NCI-H2196 treated with DMSO at 0.1 percent for 48 hours (cell line): ENCODE measurements around the gene DHX57.

Source experiments
- DNase-seq: peaks from one replicate; lab custom pipeline; 2025; ENCODE audit not compliant: unreplicated experiment; lab: John Stamatoyannopoulos, UW

DHX57 gene, protein sequence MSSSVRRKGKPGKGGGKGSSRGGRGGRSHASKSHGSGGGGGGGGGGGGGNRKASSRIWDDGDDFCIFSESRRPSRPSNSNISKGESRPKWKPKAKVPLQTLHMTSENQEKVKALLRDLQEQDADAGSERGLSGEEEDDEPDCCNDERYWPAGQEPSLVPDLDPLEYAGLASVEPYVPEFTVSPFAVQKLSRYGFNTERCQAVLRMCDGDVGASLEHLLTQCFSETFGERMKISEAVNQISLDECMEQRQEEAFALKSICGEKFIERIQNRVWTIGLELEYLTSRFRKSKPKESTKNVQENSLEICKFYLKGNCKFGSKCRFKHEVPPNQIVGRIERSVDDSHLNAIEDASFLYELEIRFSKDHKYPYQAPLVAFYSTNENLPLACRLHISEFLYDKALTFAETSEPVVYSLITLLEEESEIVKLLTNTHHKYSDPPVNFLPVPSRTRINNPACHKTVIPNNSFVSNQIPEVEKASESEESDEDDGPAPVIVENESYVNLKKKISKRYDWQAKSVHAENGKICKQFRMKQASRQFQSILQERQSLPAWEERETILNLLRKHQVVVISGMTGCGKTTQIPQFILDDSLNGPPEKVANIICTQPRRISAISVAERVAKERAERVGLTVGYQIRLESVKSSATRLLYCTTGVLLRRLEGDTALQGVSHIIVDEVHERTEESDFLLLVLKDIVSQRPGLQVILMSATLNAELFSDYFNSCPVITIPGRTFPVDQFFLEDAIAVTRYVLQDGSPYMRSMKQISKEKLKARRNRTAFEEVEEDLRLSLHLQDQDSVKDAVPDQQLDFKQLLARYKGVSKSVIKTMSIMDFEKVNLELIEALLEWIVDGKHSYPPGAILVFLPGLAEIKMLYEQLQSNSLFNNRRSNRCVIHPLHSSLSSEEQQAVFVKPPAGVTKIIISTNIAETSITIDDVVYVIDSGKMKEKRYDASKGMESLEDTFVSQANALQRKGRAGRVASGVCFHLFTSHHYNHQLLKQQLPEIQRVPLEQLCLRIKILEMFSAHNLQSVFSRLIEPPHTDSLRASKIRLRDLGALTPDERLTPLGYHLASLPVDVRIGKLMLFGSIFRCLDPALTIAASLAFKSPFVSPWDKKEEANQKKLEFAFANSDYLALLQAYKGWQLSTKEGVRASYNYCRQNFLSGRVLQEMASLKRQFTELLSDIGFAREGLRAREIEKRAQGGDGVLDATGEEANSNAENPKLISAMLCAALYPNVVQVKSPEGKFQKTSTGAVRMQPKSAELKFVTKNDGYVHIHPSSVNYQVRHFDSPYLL (N-terminal part only)

DNA sequence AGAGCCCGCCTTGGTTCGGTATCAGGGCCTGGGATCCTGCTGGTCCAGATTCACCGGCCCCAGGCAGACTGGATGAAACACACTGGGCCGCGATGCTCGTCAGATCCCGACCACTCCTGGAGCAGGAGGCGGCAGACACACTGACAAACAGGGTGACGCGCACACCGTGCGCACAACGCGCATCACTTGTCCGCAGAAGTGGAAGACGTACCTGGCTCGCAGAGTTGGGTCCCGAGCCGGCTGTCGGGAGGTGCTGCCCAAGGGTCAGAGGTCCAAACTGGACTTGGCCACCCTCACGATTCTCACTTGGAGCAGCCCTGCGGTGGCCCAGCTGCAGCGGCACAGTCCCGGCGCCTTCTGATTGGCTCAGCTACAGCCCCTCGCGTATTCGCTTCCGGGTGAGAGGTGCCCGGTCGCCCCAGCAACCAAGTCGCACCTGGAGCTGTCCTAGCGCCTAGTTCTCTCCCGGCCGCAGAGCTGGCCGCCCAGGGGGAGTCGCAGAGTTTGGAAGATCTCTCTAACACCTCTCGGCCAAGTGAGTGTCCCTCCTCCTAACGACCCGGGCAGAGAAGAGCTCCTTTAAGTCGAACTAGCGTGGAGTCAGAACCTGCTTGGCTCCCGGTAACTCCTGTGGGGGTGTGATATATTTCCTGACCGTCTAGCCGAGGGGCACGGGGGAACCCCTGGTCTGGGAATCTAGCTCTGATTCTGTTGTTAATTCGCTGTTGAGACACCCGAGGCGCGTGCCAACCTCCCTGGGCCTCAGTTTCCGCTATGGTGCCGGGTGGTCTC, at the start of gene DHX57, which contains the start of gene MORN2:
TSS of gene DHX57 (minus strand) at position 359 of the 792 bp plus-strand sequence. CDS start 7,529 bp downstream, outside the sequence.
TSS of gene MORN2 (plus strand) at position 401 of the 792 bp plus-strand sequence.
- peak; percentile 70 for DNase-seq

DNA sequence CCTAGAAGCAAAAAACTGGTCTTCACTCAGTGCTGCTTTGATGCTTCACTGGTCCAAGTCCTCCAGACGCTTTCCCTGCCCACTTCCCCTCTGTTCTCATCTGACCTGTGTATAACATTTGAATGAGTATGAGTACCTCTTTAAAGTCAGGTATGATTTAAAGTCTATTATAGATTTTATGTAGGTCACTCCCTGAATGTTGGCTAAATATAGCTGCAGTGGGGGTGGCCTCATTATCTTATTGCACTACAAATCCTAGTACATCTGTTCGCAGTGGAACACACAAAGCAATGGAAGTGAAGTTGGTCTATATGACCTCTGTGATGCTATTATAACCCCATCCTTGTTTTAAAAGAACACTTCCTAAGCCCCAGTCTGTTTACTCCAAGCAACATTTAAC, 47.2 kb upstream of the DHX57 start:
- DNase-seq = no peak

DNA sequence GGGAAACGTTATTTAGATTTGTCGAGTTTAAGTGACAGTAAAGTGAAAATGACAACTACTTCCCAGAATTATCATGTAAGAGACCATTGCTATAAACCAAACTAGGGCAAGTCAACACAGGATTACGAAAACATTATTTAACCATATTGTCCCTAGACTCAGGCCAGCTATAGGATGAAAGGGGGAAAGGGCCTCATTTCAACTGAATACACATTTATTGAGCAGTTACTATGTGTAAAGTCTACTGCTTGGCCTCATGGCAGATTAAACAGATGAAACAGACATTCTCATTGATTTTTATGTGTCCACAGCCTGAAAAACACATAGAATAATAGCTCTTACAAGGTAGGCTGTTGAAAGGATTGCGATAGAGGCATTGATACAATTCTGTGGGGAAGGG, 46.7 kb upstream of the DHX57 start:
- DNase-seq = no peak

DNA sequence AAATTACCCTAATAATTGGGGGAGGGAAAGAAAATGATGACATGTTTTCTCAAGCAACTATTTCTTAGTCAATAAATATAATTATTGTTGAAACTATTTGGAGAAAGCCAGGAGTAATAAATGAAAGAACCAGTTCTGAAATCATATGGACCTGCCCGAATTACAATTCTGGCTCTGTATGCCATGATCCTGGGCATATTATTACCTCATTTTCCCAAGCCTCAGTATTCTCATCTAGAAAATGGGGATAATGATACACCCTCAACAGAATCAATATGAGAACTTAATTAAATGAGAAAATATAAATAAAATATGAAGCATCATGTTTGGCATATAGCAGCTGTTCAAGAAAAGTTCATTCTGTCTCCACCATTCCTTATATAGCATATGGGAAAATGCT, 36.9 kb upstream of the DHX57 start:
- no peak for DNase-seq

DNA sequence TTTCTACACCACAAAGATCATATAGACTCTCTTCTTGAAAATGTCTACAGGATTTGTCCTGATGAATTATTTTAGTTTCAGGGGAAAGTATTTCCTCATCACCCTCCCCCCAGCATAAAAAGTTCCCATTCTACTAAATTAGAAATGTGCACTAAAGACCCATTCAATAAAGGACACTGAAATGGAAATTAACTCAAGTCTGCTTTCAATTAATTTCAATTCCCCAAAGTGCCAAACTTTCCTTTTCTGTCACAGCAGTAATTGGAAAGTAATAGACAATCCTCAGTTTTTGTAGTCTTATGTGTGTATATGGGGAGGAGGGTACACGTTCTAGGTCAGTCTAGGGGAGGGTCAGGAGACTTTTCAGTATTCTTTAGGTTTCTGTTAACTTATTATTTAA, 35.5 kb upstream of the DHX57 start:
- DNase-seq = no peak

DNA sequence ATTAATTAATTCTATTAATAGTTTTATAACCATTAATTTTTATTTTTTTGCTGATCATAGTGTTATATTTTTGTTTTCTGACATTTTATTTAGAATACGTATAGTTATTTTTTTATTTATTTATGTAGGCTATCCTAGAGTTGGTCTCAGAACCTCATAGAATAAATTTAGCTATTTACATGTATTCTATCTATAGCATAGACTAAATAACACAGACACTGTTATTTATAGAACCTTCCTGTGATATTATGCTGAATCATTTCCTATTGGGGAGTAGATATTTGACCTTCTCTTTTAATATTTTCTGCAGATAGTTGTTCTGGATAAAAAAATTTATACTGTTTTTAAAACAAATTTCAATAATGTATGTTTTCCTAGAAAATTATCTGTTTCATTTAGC, 34.1 kb upstream of the DHX57 start:
- no peak for DNase-seq

DNA sequence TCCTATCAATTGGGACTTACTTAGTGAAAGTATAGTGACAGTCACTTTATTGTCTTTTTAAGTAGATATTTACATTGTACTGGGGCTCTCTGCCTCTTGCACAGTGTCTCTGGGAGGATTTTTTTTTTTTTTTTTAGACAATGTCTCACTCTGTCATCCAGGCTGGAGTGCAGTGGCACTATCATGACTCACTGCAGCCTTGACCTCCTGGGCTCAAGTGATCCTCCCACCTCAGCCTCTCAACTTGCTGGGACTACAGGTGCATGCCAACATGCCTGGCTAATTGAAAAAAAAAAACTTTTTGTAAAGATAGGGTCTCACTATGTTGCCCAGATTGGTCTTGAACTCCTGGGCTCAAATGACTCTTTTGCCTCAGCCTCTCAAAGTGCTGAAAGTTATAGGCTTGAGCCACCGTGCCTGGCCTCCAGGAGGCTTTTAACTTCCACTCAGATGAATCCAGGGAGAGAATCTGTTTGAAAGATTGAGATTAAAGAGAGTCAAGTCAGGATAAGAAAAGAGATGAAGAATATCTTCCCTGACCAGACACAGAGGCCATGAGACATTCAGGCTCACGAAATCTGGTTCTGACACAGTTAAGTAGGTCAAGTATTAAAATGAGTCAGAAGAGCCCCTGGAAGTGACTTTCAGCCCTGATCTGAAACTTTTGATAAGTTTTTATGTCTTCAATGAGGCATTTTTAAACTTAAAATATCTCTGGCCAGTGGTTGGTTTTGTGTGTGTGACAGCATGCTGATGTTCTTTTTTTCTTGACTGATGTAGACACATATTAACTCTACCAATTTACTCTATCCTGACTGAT, 32.2 kb upstream of the DHX57 start:
- DNase-seq = no peak

DNA sequence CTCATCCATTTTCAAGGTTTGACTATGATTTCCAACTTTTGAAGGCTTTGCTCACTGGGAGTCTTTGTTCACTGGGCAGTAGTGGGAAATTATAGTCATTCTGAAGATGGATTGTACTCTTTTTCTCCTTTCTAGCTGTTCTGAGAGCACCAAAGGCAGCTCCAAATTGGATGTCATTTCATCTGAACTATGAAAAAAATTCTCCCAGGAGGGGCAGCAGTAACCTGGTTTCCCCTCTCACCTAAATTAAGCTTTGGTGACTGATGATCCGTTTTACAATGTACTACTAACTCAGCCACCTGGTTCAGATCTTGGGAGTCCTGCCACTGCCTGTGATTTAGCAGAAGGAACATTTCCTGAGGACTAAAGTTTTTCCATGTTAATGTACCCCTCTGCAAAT, 31.5 kb upstream of the DHX57 start:
- DNase-seq = no peak

DNA sequence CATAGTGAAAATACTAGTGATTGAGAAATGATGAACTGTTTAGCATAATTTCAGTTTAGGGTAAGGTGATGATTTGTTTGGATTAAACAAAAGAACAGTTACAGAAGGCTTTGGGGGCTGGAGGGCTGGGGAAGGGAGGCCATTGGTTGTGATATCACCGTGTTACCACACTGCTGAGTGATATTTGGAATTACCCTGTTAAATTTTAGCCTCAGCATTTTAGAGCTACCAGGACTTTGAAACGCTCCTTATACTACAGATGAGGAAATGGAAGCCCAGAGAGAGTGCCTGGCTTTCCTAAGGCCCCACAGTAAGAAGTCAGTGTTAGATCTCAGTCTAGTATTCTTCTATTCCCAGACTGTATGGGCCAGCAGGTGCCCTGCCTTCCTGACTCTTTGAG, 29.5 kb upstream of the DHX57 start:
- DNase-seq = no peak

DNA sequence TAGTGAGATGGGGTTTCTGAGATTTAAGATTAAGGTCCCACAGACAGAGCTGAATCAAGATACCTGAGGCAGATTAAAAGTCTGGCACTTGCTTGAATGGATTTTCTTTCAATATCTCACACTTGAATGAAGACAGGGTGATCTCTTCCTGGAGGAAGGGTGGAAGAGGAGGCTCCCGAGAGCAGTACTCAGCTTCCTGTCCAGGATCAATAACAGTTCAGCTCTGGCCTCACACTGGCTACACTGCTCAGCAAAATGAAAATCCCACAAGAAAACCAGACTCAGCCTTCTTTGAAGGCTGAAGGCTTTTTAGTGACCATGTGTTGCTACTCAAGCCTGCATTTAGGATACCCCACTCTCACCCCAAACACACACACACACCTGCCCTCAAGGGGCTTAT, 25.0 kb upstream of the DHX57 start:
- no peak for DNase-seq

DNA sequence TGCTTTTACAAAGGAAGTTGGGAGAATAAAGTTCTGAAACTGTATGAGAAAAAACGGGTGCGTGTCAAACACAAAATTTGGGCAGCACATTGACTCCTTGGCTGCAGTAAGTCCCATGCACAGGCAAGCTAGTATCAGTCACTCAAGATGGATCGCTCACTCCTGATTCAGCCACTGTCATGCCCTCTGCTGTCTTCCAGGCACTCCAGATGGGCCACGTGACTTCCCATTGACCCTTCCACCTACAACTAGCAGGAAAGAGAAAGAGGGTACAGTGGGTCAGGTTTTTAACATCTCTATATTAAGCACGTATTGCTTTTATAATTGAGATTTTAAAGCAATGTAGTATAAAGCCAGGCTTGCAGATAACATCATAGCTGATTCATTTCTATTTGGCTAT, 22.5 kb upstream of the DHX57 start:
- no peak for DNase-seq

DNA sequence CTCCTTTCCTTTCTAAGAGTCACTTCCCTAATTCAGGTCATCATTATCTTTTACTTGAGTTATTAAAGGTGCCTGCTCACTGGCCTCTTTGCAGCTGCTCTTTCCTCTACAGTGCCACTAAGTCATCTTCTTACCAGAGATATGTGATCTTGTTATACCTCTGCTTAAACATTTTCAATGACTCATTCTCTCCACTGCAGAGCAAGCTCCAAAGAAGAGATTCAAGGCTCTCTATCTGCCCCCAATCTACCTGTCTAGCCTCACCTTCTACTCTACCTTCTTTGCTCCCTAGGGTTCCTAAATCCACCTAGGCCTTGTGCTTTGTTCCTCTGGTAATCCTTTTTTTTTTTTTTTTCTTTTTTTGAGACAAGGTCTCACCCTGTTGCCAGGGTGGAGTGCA, 17.1 kb upstream of the DHX57 start:
- DNase-seq = no peak

DNA sequence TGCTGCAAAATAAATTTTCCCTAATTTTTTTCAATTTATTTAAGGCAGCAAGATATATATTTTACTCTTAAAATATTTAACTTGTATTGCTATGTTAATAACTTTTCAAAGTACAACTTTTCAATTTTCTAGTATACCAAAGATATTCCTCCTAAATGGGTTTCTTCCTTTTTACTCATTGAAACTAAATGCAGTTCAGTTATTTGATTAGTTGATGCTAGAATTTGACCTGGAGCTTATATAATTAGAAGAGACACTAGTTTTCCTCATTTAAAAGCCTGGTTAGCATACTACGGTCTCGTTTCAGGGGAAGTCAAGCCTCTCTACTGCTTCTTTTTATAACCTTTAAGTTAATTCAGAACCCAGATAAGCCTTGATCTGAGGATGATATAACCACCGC, 13.8 kb upstream of the DHX57 start, which contains the start of gene ARHGEF33:
TSS of gene ARHGEF33 (plus strand) at position 301 of the 400 bp plus-strand sequence. CDS start 29,573 bp downstream, outside the sequence.
- no peak for DNase-seq

DNA sequence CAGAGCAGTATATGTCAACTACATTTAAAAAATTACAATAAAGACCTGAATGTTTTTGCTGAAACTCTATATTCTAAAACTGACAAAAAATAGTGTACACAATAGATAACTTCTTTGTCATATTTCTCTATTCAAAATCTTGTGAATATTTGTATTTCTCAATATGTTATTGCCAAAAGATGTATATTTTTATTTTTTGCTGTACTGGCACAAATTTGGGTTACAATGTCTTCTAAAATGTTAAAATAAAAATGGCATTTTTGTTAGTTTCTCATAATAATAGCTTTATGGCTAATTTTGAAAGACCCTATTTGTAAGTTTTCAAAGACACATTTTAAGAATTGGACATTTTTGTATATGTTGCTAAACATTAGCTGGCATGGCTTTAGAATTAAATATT, 13.3 kb upstream of the DHX57 start:
- no peak for DNase-seq

DNA sequence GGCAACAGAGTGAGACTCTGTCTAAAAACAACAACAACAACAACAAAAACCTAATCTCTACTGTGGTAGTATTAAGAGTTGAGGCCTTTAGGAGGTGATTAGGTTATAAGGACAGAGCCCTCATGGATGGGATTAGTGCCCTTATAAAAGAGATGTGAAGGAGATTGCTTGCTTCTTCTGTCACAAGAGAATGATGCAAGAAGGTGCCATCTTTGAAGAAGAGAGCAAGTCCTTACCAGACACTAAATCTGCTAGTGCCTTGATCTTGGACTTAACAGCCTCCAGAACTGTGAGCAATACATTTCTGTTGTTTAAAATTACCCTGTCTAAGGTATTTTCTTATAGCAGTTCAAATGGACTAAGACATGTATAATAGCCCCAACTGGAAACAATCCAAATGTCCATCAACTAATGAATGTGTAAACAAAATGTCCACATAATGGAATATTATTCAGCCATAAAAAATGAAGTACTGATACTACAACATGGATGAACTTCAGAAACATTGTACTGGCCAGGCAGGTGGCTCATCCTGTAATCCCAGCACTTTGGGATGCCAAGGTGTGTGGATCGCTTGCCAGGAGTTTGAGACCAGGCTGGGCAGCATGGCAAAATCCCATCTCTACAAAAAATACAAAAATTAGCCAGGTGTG, 12.3 kb upstream of the DHX57 start:
- DNase-seq = no peak

DNA sequence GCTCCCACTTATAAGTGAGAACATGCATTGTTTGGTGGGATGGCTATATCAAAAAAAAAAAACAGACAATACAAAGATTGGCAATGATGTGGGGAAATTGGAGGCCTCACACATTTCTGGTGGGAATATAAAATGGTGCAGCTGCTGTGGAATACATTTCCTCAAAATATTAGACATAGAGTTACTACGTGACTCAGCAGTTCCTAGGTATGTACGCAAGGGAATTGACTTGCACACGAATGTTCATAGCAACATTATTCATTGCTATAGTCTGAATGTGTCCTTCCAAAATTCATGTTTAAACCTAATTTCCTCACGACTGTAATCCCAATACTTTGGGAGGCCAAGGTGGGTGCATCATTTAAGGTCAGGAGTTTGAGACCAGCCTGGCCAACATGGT, 11.6 kb upstream of the DHX57 start:
- DNase-seq = no peak

DNA sequence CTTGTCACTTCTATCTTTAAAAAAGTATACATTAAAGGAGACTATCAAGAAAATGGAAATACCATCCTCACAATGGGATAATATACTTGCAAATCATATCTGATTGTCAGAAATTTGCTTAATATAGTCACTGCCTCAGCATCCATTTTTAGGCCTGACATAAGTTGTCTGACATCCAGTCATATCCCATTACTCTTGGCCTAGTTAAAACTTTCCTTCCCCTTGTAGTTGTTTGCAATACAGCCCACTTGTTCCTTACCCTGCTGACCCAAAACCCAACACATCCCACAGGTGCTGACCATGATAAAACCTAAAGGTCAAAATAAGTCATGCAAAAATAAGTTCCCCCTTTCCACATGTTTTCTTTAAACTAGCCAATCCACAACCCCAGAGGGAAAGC, 10.3 kb upstream of the DHX57 start:
- no peak for DNase-seq

DNA sequence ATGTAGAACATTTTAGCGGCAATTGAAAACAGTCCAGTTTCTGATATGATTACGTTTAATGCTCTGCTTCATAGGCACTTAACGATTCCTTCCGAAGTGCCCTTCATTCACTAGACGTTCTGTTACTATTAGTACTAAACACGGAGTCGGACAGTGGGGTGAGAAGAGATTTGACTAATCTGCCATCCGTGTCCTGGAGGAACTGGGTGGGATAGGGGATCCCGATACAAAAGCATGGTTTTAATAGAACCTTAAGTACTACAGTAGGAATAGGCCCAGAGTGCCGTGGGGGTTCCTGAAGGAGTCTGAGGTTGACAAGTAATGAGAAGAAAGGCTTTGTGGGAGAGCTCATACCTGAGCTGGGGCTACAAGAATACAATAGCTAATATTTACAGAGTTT, 673 bp upstream of the DHX57 start:
- no peak for DNase-seq

DNA sequence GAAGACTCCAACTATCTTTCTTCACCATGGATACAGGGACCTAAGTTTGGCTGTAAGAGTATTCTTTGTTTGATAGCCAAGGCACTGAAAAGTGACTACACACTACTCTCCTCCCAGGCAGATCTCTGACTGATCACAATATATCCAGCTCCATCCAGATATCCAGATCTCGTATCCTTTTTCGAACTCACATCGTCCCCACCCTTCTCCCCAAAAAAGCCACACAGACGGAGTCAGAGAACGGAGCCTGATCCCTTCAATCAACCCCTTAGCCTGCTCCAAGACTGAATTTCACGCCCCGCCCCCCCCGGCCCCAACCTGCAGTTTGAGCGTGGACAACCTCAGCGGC, 533 bp downstream of the DHX57 start:
- peak; percentile 2 for DNase-seq
